HG02970 (cell line): ENCODE measurements around the gene WDR73.

Source experiments
- ATAC-seq: cut with Tn5 transposase; IDR thresholded peaks from one replicate; pipeline ENCODE4 v1.9.1; 2021; ENCODE audit warnings: mild to moderate bottlenecking, moderate library complexity, moderate number of reproducible peaks; ENCODE audit not compliant: unreplicated experiment, low FRiP score

Gene WDR73

GRCh38 chr15:84621358-84621979, 32.6 kb downstream of the WDR73 start:
- ATAC-seq, result no peak

GRCh38 chr15:84620626-84621025, 33.5 kb downstream of the WDR73 start:
- ATAC-seq, result no peak

GRCh38 chr15:84616235-84616634, 37.8 kb downstream of the WDR73 start:
- no peak for ATAC-seq

- ATAC-seq, result no peak
Measured at GRCh38 chr15:84611631-84612030, 42.5 kb downstream of the WDR73 start.

GRCh38 chr15:84609818-84610525, 44.1 kb downstream of the WDR73 start:
- no peak for ATAC-seq

GRCh38 chr15:84608707-84609284, 45.3 kb downstream of the WDR73 start:
- no peak for ATAC-seq

- no peak for ATAC-seq
Measured at GRCh38 chr15:84606653-84607120, 47.4 kb downstream of the WDR73 start.

GRCh38 chr15:84605554-84605882, 48.6 kb downstream of the WDR73 start:
- no peak for ATAC-seq

GRCh38 chr15:84604826-84605553, 49.1 kb downstream of the WDR73 start:
- ATAC-seq, result no peak

GRCh38 chr15:84603630-84604379, 50.3 kb downstream of the WDR73 start:
- no peak for ATAC-seq

GRCh38 chr15:84601555-84601838, 52.6 kb downstream of the WDR73 start:
- no peak for ATAC-seq

GRCh38 chr15:84600687-84601554, 53.2 kb downstream of the WDR73 start, which contains the start of gene ZSCAN2:
Gene ZSCAN2 (plus strand): TSS chr15:84601009. CDS start chr15:84603928, 2,919 bp downstream.
- ATAC-seq, result peak; percentile 97

- ATAC-seq, result peak; percentile 2
Measured at GRCh38 chr15:84600331-84600686, 53.8 kb downstream of the WDR73 start.

GRCh38 chr15:84599906-84600305, 54.2 kb downstream of the WDR73 start:
- no peak for ATAC-seq

- no peak for ATAC-seq
Measured at GRCh38 chr15:84598993-84599392, 55.1 kb downstream of the WDR73 start.

- no peak for ATAC-seq
Measured at GRCh38 chr15:84598250-84598649, 55.8 kb downstream of the WDR73 start.

GRCh38 chr15:84597296-84597695, 56.8 kb downstream of the WDR73 start:
- ATAC-seq, result no peak

GRCh38 chr15:84595660-84596059, 58.4 kb downstream of the WDR73 start:
- ATAC-seq, result no peak

GRCh38 chr15:84594617-84595290, 59.3 kb downstream of the WDR73 start:
- ATAC-seq, result no peak
